DND-41 (cell line): ENCODE measurements around the gene CAMTA2.

Experiments
- ATAC-seq: fragments of 200-7000 bp; cut with Tn5 transposase; 3 replicates; pipeline ENCODE4 v1.9.1; 2021; ENCODE audit warnings: low read depth; ENCODE audit not compliant: insufficient read depth
- DNase-seq: peaks from one replicate; pipeline ENCODE4 v3.0.0-alpha.2; 2020
- H2AFZ ChIP-seq: 2 replicates; pipeline ENCODE4 v1.6.0; 2012; ENCODE audit warnings: low read depth, low read length
- H3K27ac ChIP-seq: 2 replicates; pipeline ENCODE4 v1.5.1; 2012; ENCODE audit warnings: low read length, inconsistent platforms
- H3K27me3 ChIP-seq: fragments of 200-600 bp; sonication (generic); 2 replicates; pipeline ENCODE4 v1.6.0; 2012; ENCODE audit warnings: low read length, mild to moderate bottlenecking, inconsistent platforms; ENCODE audit not compliant: insufficient read depth, poor library complexity
- H3K36me3 ChIP-seq: 2 replicates; pipeline ENCODE4 v1.5.1; 2012; ENCODE audit warnings: low read length, inconsistent platforms; ENCODE audit not compliant: insufficient read depth
- H3K4me1 ChIP-seq: 2 replicates; pipeline ENCODE4 v1.5.1; 2012; ENCODE audit warnings: mild to moderate bottlenecking, low read length; ENCODE audit not compliant: insufficient read depth
- H3K4me2 ChIP-seq: 2 replicates; pipeline ENCODE4 v1.6.0; 2012; ENCODE audit warnings: mild to moderate bottlenecking, moderate library complexity, low read length, inconsistent platforms; ENCODE audit not compliant: insufficient read depth
- H3K4me3 ChIP-seq, 2 experiments: fragments of 200-600 bp in 1 of 2; shearing (Covaris generic) in 1 of 2; 2 replicates each; pipeline ENCODE4 v1.5.1; 2012 to 2016; ENCODE audit warnings: inconsistent platforms in 2 of 2, low read length in 2 of 2, mild to moderate bottlenecking in 2 of 2, low read depth in 1 of 2, moderate library complexity in 1 of 2
- H3K79me2 ChIP-seq: 2 replicates; pipeline ENCODE4 v1.6.0; 2012; ENCODE audit warnings: low read length, inconsistent platforms; ENCODE audit not compliant: insufficient read depth
- H3K9ac ChIP-seq: 2 replicates; pipeline ENCODE4 v1.6.0; 2012; ENCODE audit warnings: low read depth, mild to moderate bottlenecking, inconsistent platforms, low read length, moderate library complexity
- H3K9me3 ChIP-seq: 2 replicates; pipeline ENCODE4 v1.5.1; 2012; ENCODE audit warnings: low read length, moderate library complexity, mild to moderate bottlenecking, inconsistent platforms; ENCODE audit not compliant: insufficient read depth, severe bottlenecking
- H4K20me1 ChIP-seq: 2 replicates; pipeline ENCODE4 v1.6.0; 2012; ENCODE audit warnings: low read length; ENCODE audit not compliant: insufficient read depth
- CTCF ChIP-seq: IDR thresholded peaks from 2 replicates; pipeline ENCODE4 v1.5.1; 2012; ENCODE audit warnings: borderline replicate concordance, low read length, moderate library complexity, mild to moderate bottlenecking; ENCODE audit not compliant: poor library complexity, severe bottlenecking; ENCODE audit errors: extremely low read depth
- EZH2 ChIP-seq: IDR thresholded peaks from 3 replicates; pipeline ENCODE4 v1.6.1; 2012; ENCODE audit warnings: borderline replicate concordance, low read depth, mild to moderate bottlenecking, moderate library complexity, low read length, inconsistent platforms; ENCODE audit not compliant: severe bottlenecking

Gene CAMTA2

DNA sequence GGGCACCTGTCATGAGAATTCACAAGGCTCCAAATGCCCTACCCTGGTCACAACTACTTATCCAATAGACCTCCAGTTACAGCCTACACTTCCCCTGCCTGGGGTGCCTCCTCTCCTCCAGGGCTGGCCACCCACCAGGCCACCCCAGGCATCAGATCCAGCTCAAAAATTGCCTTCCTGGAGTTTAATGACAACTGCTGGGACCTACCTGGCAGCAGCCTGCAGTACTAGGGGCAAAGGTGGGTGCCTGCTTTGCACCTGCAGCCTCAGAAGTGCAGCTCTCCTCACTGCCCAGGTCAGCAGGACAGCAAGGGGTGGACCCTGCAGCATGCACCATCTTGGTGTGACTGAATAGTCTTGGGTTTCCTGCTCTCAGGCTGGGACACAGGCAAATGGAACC, 51.8 kb downstream of the CAMTA2 start:
- no peak for TF ChIP-seq EZH2
- no peak for TF ChIP-seq CTCF
- Histone ChIP-seq H3K4me3 (no peak overlapping the region), H3K9ac (no peak overlapping the region), H3K36me3 (peaks cover 25% of the 10 kb centered on the region), H3K4me2 (no peak overlapping the region), H3K79me2 (peaks cover 21% of the 10 kb centered on the region), H3K9me3 (no peaks in the 10 kb centered on the region), H4K20me1 (peaks cover 19% of the 10 kb centered on the region; the same call in 1 of the 2 replicates), H3K27me3 (no peaks in the 10 kb centered on the region), H3K4me1 (peaks cover 14% of the 10 kb centered on the region), H3K27ac (no peak overlapping the region), H2AFZ (no peak overlapping the region)
- DNase-seq (no peak), ATAC-seq (no peak)

DNA sequence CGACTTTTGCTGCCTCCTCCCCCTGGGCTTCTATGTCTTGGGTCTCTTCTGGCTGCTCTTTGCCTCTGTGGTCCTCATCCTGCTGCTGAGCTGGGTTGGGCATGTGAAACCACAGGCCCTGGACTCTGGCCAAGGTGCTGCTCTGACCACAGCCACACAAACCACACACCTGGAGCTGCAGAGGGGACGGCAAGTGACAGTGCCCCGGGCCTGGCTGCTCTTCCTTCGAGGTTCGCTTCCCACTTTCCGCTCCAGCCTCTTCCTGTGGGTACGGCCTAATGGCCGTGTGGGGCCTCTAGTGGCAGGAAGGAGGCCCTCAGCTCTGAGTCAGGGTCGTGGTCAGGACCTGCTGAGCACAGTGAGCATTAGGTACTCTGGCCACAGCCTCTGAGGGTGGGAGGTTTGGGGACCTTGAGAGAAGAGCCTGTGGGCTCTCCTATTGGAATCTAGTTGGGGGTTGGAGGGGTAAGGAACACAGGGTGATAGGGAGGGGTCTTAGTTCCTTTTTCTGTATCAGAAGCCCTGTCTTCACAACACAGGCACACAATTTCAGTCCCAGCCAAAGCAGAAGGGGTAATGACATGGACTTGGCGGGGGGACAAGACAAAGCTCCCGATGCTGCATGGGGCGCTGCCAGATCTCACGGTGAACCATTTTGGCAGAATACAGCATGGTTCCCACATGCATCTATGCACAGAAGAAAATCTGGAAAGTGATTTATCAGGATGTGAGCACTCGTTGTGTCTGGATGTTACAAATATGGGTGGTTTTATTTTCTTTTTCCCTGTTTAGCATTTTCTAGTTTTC, 53.1 kb downstream of the CAMTA2 start:
- TF ChIP-seq EZH2 (no peak), CTCF (no peak)
- Histone ChIP-seq H3K9ac (no peak overlapping the region), H3K4me3 (no peak overlapping the region), H3K27me3 (no peaks in the 10 kb centered on the region), H3K36me3 (peaks cover 25% of the 10 kb centered on the region), H3K9me3 (no peaks in the 10 kb centered on the region), H3K4me1 (peaks cover 14% of the 10 kb centered on the region), H2AFZ (no peak overlapping the region), H3K4me2 (no peak overlapping the region), H3K79me2 (peaks cover 15% of the 10 kb centered on the region), H3K27ac (no peak overlapping the region), H4K20me1 (peaks cover 19% of the 10 kb centered on the region; the same call in 1 of the 2 replicates)
- DNase-seq (no peak), ATAC-seq (peak; percentile 46)

DNA sequence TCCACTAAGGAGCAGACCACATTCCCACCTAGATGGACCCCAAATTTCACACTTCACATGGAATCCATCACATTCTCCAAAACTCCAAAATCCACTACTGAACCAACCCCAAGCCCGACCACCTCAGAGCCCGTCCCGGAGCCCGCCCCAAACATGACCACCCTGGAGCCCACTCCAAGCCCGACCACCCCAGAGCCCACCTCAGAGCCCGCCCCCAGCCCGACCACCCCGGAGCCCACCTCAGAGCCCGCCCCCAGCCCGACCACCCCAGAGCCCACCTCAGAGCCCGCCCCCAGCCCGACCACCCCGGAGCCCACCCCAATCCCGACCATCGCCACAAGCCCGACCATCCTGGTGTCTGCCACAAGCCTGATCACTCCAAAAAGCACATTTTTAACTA, 53.8 kb downstream of the CAMTA2 start:
- Histone ChIP-seq H4K20me1 (peaks cover 17% of the 10 kb centered on the region; the same call in 1 of the 2 replicates), H3K27ac (no peak overlapping the region), H3K27me3 (no peaks in the 10 kb centered on the region), H3K79me2 (peaks cover 8% of the 10 kb centered on the region), H3K4me2 (no peak overlapping the region), H3K9ac (no peak overlapping the region), H2AFZ (no peak overlapping the region), H3K4me3 (no peak overlapping the region), H3K36me3 (peaks cover 22% of the 10 kb centered on the region), H3K4me1 (peaks cover 8% of the 10 kb centered on the region), H3K9me3 (no peaks in the 10 kb centered on the region)
- ATAC-seq (peak; percentile 18; the same call in 1 of the 3 replicates), DNase-seq (no peak)
- TF ChIP-seq EZH2: no peak
- no peak for TF ChIP-seq CTCF
